ENCODE measurements around the gene RMND1. TPM values are rescaled to one million over a fixed set of nuclear protein-coding genes. Genes with fewer than 3 reads are reported as not detected.

RMND1 gene, protein sequence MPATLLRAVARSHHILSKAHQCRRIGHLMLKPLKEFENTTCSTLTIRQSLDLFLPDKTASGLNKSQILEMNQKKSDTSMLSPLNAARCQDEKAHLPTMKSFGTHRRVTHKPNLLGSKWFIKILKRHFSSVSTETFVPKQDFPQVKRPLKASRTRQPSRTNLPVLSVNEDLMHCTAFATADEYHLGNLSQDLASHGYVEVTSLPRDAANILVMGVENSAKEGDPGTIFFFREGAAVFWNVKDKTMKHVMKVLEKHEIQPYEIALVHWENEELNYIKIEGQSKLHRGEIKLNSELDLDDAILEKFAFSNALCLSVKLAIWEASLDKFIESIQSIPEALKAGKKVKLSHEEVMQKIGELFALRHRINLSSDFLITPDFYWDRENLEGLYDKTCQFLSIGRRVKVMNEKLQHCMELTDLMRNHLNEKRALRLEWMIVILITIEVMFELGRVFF
- total RNA-seq = 41.0 and 72.5 TPM in 2 replicates

DNA sequence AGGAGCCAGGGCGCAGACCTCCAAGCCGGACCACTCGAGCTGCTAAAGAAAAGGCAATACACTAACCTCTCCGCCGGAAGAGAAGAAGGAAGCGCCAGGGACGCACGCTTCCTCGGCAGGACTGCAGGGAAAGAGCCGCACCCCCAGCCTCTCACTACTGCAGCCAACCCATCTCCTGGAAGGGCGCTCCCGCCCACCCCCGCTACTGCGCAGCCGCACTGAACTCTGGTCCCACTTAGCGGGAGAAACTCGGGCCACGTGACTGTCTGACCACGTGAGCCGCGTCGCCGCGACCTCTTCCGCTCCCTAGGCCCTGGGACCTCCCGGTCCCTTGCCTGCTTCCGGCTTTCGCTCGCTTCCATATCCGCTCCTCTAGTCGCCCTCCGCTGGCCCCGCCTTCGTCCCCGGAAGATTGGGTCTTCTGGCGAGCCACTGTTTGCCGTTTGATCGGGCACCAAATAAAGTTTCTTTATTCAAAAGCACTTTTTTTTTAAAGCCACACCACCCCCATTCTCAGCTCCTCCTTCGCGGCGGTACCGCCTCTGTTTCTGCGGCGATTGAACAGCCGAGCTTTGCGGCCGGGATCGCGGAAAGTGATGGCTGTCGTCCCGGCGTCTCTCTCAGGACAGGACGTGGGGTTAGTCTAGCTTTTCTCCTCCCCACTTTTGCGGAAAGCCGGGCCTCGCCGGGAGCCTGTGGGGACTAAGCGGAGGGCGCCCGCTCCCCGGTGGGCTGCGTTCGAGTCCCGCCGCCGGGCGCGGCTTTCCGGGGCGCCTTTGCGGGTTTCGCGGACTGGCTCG, at the start of gene RMND1:
Gene RMND1, minus strand, starts transcription at position 177 of the 800 bp plus-strand sequence. CDS start 6,315 bp downstream, outside the sequence.

GRCh38 chr6:151493804-151494234, 41.9 kb upstream of the RMND1 start, which contains the start of gene CCDC170:
TSS of gene CCDC170 (plus strand) at chr6:151494017. CDS start at chr6:151494129, 112 bp downstream.

DNA sequence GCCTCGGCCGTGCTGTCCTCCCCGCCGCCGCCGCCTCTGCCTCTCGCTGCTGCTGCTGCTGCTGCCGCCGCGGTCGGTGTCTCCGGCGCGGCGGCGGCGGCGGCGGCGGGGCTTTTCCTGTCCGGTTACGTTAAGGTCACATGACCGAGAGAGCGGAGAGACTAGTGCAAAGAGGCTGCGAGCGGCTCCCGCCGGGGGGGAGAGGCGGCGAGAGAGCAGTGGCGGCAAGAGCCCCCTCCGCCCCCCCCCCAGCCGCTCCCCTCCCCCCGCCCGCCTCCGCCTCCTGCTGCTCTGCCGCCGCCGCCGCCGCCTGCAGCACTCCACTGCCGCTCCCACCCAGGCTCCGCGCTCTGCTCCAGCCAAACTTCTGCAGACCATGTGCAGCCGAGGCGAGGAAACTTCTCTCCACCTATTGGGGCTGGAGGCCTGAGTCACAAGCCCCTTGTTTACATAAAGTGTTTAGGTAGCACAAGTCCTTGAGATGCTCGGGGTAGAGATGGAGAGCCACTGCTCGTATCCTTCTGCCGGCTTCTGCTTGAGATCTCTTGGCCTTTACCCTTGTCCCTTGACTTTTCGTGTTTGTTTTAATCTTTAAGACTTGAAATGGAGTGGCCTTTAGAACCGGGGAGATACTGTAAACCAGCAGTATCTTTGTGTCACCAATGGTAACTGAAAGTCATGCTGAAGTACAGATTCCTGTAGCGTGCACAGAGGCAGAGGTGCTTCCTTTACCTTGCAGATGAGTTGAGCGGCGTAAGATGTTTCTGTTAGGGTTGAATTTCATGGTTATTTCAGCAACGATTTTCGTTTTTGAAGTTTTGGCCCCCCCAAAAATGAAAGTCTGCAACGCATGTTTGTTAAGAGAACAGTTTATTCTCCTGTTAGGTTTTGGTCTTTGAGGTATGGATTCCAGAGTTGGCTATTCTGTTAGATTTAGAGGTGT, 60.2 kb downstream of the RMND1 start, which contains the start of gene ZBTB2:
Gene ZBTB2, minus strand, starts transcription at position 89 of the 943 bp plus-strand sequence. CDS start 17,922 bp downstream, outside the sequence.

Other genes with a start within 250 kb of the RMND1 start
- gene AKAP12, start 212.2 kb downstream of the RMND1 start, total RNA-seq = 1.3 and 78.8 TPM in 2 replicates
- 6.6 and 8.2 TPM in 2 replicates for gene ZBTB2, start 60.6 kb downstream of the RMND1 start, total RNA-seq
- gene CCDC170, start 41.9 kb upstream of the RMND1 start, total RNA-seq = under 0.01 and 0.24 TPM in 2 replicates

All from tracheal epithelial cell (primary cell).